Sigmoid colon (tissue), 4 donors: ENCODE measurements around the gene SPACA6.

Experiments used
- POLR2A ChIP-seq, 2 donors: fragments of 450-650 bp; IDR thresholded peaks; one replicate each; pipeline ENCODE4 v1.6.1; 2016; ENCODE audit warnings: antibody characterized with exemption in 2 of 2, mild to moderate bottlenecking in 2 of 2, moderate library complexity in 2 of 2
- POLR2AphosphoS5 ChIP-seq, 4 donors: sonication (generic); formaldehyde crosslinking; IDR thresholded peaks; one replicate each; pipeline ENCODE4 v1.6.1; 2017; ENCODE audit warnings: antibody characterized with exemption in 4 of 4
- TF ChIP-seq, protein P1 (sequence below), 4 experiments: fragments of 450-650 bp in 3 of 4; fragments of 200-600 bp in 1 of 4; IDR thresholded peaks; one replicate each; pipeline ENCODE4 v1.5.1; 2016 to 2019; ENCODE audit warnings: antibody characterized with exemption in 4 of 4, mild to moderate bottlenecking in 3 of 4, moderate library complexity in 2 of 4

DNA sequence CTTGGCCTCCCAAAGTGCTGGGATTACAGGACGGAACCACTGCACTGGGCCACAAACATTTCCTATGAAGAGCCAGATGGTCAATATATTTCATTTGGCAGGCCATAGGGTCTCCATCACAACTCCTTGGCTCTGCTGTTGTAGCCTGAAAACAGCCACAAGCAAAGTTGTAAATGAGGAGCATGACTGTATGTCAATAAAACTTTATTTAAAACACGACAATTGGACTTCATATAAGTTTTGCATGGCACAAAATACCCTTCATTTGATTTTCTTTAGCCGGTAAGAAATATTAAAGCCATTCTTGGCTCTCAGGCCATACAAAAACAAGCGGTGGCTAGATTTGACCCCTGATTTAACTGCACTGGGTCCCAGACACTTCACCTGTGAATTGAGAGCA lies 61.6 kb downstream of the SPACA6 start:
- TF ChIP-seq, protein P1, sequence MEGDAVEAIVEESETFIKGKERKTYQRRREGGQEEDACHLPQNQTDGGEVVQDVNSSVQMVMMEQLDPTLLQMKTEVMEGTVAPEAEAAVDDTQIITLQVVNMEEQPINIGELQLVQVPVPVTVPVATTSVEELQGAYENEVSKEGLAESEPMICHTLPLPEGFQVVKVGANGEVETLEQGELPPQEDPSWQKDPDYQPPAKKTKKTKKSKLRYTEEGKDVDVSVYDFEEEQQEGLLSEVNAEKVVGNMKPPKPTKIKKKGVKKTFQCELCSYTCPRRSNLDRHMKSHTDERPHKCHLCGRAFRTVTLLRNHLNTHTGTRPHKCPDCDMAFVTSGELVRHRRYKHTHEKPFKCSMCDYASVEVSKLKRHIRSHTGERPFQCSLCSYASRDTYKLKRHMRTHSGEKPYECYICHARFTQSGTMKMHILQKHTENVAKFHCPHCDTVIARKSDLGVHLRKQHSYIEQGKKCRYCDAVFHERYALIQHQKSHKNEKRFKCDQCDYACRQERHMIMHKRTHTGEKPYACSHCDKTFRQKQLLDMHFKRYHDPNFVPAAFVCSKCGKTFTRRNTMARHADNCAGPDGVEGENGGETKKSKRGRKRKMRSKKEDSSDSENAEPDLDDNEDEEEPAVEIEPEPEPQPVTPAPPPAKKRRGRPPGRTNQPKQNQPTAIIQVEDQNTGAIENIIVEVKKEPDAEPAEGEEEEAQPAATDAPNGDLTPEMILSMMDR (IDR thresholded peaks at IDR 0.05), result no peak
- no peak for TF ChIP-seq POLR2A (IDR thresholded peaks at IDR 0.05)
- TF ChIP-seq POLR2AphosphoS5 (IDR thresholded peaks at IDR 0.05), result no peak
